Sigmoid colon (tissue), 7 donors: ENCODE results near the gene SOBP. TPM values are rescaled to one million over a fixed set of nuclear protein-coding genes. Genes with fewer than 3 reads are reported as not detected.

Experiments used
- DNase-seq: peaks from one replicate; pipeline ENCODE4 v3.0.0-alpha.2; 2019
- H3K27ac ChIP-seq, 4 donors: fragments of 200-600 bp; sonication (generic); one replicate each; pipeline ENCODE4 v1.5.1; 2016 to 2019; ENCODE audit warnings: mild to moderate bottlenecking in 1 of 4
- H3K27me3 ChIP-seq, 3 donors: fragments of 200-600 bp; sonication (generic); one replicate each; pipeline ENCODE4 v1.5.1; 2019; ENCODE audit warnings: mild to moderate bottlenecking in 1 of 3
- H3K36me3 ChIP-seq, 4 donors: fragments of 200-600 bp; sonication (generic); one replicate each; pipeline ENCODE4 v1.5.1; 2016 to 2019
- H3K4me1 ChIP-seq, 4 donors: fragments of 200-600 bp; sonication (generic); one replicate each; pipeline ENCODE4 v1.5.1; 2017 to 2019
- H3K4me3 ChIP-seq, 4 donors: fragments of 200-600 bp; sonication (generic); one replicate each; pipeline ENCODE4 v1.5.1; 2017 to 2019; ENCODE audit warnings: mild to moderate bottlenecking in 2 of 4, moderate library complexity in 1 of 4
- H3K9me3 ChIP-seq, 4 donors: fragments of 200-600 bp in 3 of 4; sonication (generic) in 3 of 4; one replicate each; pipeline versions ENCODE4 v1.5.1 to v1.6.1; 2013 to 2019
- CTCF ChIP-seq, 4 experiments: fragments of 450-650 bp in 3 of 4; fragments of 200-600 bp in 1 of 4; IDR thresholded peaks; one replicate each; pipeline ENCODE4 v1.5.1; 2016 to 2019; ENCODE audit warnings: antibody characterized with exemption in 4 of 4, mild to moderate bottlenecking in 3 of 4, moderate library complexity in 2 of 4
- EP300 ChIP-seq, 4 donors: sonication (generic); formaldehyde crosslinking; IDR thresholded peaks; one replicate each; pipeline ENCODE4 v1.6.1; 2017; ENCODE audit warnings: antibody characterized with exemption in 4 of 4
- POLR2A ChIP-seq, 2 donors: fragments of 450-650 bp; IDR thresholded peaks; one replicate each; pipeline ENCODE4 v1.6.1; 2016; ENCODE audit warnings: antibody characterized with exemption in 2 of 2, mild to moderate bottlenecking in 2 of 2, moderate library complexity in 2 of 2
- POLR2AphosphoS5 ChIP-seq, 4 donors: sonication (generic); formaldehyde crosslinking; IDR thresholded peaks; one replicate each; pipeline ENCODE4 v1.6.1; 2017; ENCODE audit warnings: antibody characterized with exemption in 4 of 4
- WGBS, 2 donors: extraction: QIAGEN DNeasy Blood & Tissue Kit; methylation state at CpG; one replicate each; pipeline ENCODE4 v1.1.7; 2013; 5-methylcytosine and 5-hydroxymethylcytosine counted together
- intact Hi-C: fragments of 100-400 bp; cut with DNase I; formaldehyde crosslinking; loops from one replicate; pipeline ENCODE4 v1.15.1; 2023
- polyA plus RNA-seq, 3 donors: library from polyadenylated mRNA; stranded (reverse); fragments of 200-250 nt; gene quantifications; one replicate each; pipeline ENCODE4 v1.2.3, GENCODE V29; 2013
- total RNA-seq, 4 donors: library from RNA; depleted of rRNA; stranded (reverse); fragments of >200 nt; gene quantifications; one replicate each; pipeline ENCODE4 v1.1.0, GENCODE V29; 2016
- donor health status: healthy with polysubstance abuse.
- donor health status: Bipolar disorder and iron deficiency.
- donor health status: healthy.

Gene SOBP
- total and polyA plus RNA-seq, 7 donors = 1.2 to 38.5 (median 16.8) TPM

- Histone ChIP-seq H3K36me3 (no peaks in the 10 kb centered on the region), H3K27ac (no peak overlapping the region), H3K9me3 (no peaks in the 10 kb centered on the region), H3K4me1 (peaks cover 0 to 29% (median 17%) of the 10 kb centered on the region in 4 donors), H3K4me3 (no peak overlapping the region), H3K27me3 (no peaks in the 10 kb centered on the region)
- no peak for DNase-seq
- intact Hi-C loops = loop anchor here (10.0 kb wide), 1 partner anchor 198 kb away; the partner anchor contains the start of gene PDSS2
- 20 to 59% methylated on average over 2 of the region's 2 CpGs for WGBS, 2 donors
- TF ChIP-seq POLR2AphosphoS5 (IDR thresholded peaks at IDR 0.05) (no peak), CTCF (IDR thresholded peaks at IDR 0.05) (no peak), EP300 (IDR thresholded peaks at IDR 0.05) (no peak), POLR2A (IDR thresholded peaks at IDR 0.05) (no peak)
Observed at GRCh38 chr6:107652526-107653182, 162.7 kb downstream of the SOBP start.

GRCh38 chr6:107653183-107653580 is 163.3 kb downstream of the SOBP start:
- no peak for DNase-seq
- intact Hi-C loops = loop anchor here (10.0 kb wide), 1 partner anchor 198 kb away; the partner anchor contains the start of gene PDSS2
- TF ChIP-seq EP300 (IDR thresholded peaks at IDR 0.05) (no peak), POLR2AphosphoS5 (IDR thresholded peaks at IDR 0.05) (no peak), CTCF (IDR thresholded peaks at IDR 0.05) (no peak), POLR2A (IDR thresholded peaks at IDR 0.05) (no peak)
- no peaks in the 10 kb centered on the region for H3K27me3 ChIP-seq
- H3K9me3 ChIP-seq = no peaks in the 10 kb centered on the region
- no peaks in the 10 kb centered on the region for H3K36me3 ChIP-seq
- H3K4me1 ChIP-seq = peaks cover 0 to 26% (median 17%) of the 10 kb centered on the region in 4 donors
- no peak overlapping the region for H3K27ac ChIP-seq
- no peak overlapping the region for H3K4me3 ChIP-seq
- WGBS, 2 donors = 25 to 74% methylated on average over 10 of the region's 10 CpGs

- Histone ChIP-seq H3K4me1 (peaks cover 0 to 25% (median 21%) of the 10 kb centered on the region in 4 donors), H3K4me3 (no peak overlapping the region), H3K36me3 (no peaks in the 10 kb centered on the region), H3K27me3 (no peaks in the 10 kb centered on the region), H3K27ac (no peak overlapping the region), H3K9me3 (no peaks in the 10 kb centered on the region)
- no peak for DNase-seq
- intact Hi-C loops = loop anchor here (10.0 kb wide), 1 partner anchor 199 kb away; the partner anchor contains the start of gene PDSS2
- TF ChIP-seq POLR2AphosphoS5 (IDR thresholded peaks at IDR 0.05) (no peak), POLR2A (IDR thresholded peaks at IDR 0.05) (no peak), CTCF (IDR thresholded peaks at IDR 0.05) (no peak), EP300 (IDR thresholded peaks at IDR 0.05) (no peak)
- 82 to 91% methylated on average over 3 of the region's 3 CpGs for WGBS, 2 donors
Observed at GRCh38 chr6:107653861-107654394, 164.0 kb downstream of the SOBP start.

- Histone ChIP-seq H3K27ac (no peak overlapping the region), H3K9me3 (no peaks in the 10 kb centered on the region), H3K4me3 (no peak overlapping the region), H3K27me3 (no peaks in the 10 kb centered on the region), H3K4me1 (peaks cover 0 to 26% (median 19%) of the 10 kb centered on the region in 4 donors), H3K36me3 (no peaks in the 10 kb centered on the region)
- intact Hi-C loops = loop anchor here (5.0 to 10.0 kb wide), 2 partner anchors 162 to 200 kb away; partner anchors contain the start of genes PDSS2 and SOBP
- no peak for DNase-seq
- 84 to 89% methylated on average over 4 of the region's 4 CpGs for WGBS, 2 donors
- TF ChIP-seq POLR2A (IDR thresholded peaks at IDR 0.05) (no peak), EP300 (IDR thresholded peaks at IDR 0.05) (no peak), CTCF (IDR thresholded peaks at IDR 0.05) (no peak), POLR2AphosphoS5 (IDR thresholded peaks at IDR 0.05) (no peak)
Observed at GRCh38 chr6:107654764-107655163, 164.8 kb downstream of the SOBP start.
